OCI-LY7 (cell line): ENCODE measurements around the gene TBC1D30. TPM values are rescaled to one million over a fixed set of nuclear protein-coding genes. Genes with fewer than 3 reads are reported as not detected.

Experiments
- BruUV-seq: library from RNA; stranded (reverse); fragments of 400-500 nt; replicated peaks from 2 replicates; lab custom pipeline; 2021; lab: Mats Ljungman, UMichigan
- CTCF ChIA-PET: fragments of 300-600 bp; sonication (Branson Sonifier 250); formaldehyde crosslinking; loops from one replicate; lab custom pipeline; 2022; ENCODE audit warnings: antibody characterized with exemption; ENCODE audit not compliant: unreplicated experiment; lab: Charles Lee
- POLR2A ChIA-PET: fragments of 300-600 bp; sonication (Branson Sonifier 250); formaldehyde crosslinking; loops from one replicate; lab custom pipeline; 2022; ENCODE audit warnings: antibody characterized with exemption; lab: Charles Lee
- DNase-seq: peaks from one replicate; pipeline ENCODE4 v3.0.0-alpha.2; 2015; ENCODE audit warnings: low spot score
- H2AFZ ChIP-seq: fragments of 200-600 bp; sonication (generic), shearing (Covaris generic); 2 replicates; pipeline ENCODE4 v1.6.1; 2014; ENCODE audit warnings: mild to moderate bottlenecking, antibody characterized with exemption, low read length, moderate library complexity
- H3K27ac ChIP-seq: fragments of 200-600 bp; sonication (generic); 2 replicates; pipeline ENCODE4 v1.5.1; 2014; ENCODE audit warnings: mixed run types, low read depth, mild to moderate bottlenecking, moderate library complexity, low read length, inconsistent platforms; ENCODE audit not compliant: poor library complexity, severe bottlenecking
- H3K36me3 ChIP-seq: fragments of 200-600 bp; sonication (generic); 2 replicates; pipeline ENCODE4 v1.6.1; 2014; ENCODE audit warnings: mild to moderate bottlenecking, antibody characterized with exemption, low read length, moderate library complexity, mixed read lengths; ENCODE audit not compliant: insufficient read depth
- H3K4me1 ChIP-seq: fragments of 200-600 bp; sonication (generic); 2 replicates; pipeline ENCODE4 v1.5.1; 2014; ENCODE audit warnings: mild to moderate bottlenecking, low read length; ENCODE audit not compliant: insufficient read depth, poor library complexity, severe bottlenecking
- H3K4me2 ChIP-seq: fragments of 200-600 bp; sonication (generic); 2 replicates; pipeline ENCODE4 v1.6.1; 2014; ENCODE audit warnings: mild to moderate bottlenecking, low read length
- H3K4me3 ChIP-seq: fragments of 200-600 bp; sonication (generic); 2 replicates; pipeline ENCODE4 v1.5.1; 2014; ENCODE audit warnings: mild to moderate bottlenecking, low read depth, low read length; ENCODE audit not compliant: poor library complexity, severe bottlenecking
- H3K79me2 ChIP-seq: fragments of 200-600 bp; sonication (generic); 2 replicates; pipeline ENCODE4 v1.6.1; 2016; ENCODE audit warnings: low read depth, mild to moderate bottlenecking, low read length, moderate library complexity, mixed read lengths; ENCODE audit not compliant: insufficient read depth
- H3K9me2 ChIP-seq: fragments of 200-600 bp; sonication (generic); 2 replicates; pipeline ENCODE4 v1.6.1; 2016; ENCODE audit warnings: mild to moderate bottlenecking, low read length, mixed read lengths; ENCODE audit not compliant: insufficient read depth
- H3K9me3 ChIP-seq: fragments of 200-600 bp; sonication (generic); 2 replicates; pipeline ENCODE4 v1.6.1; 2014; ENCODE audit warnings: mild to moderate bottlenecking, mixed run types, low read length, mixed read lengths
- H4K20me1 ChIP-seq: fragments of 200-600 bp; sonication (generic); 2 replicates; pipeline ENCODE4 v1.6.1; 2014; ENCODE audit warnings: mild to moderate bottlenecking, antibody characterized with exemption, low read length, moderate library complexity, mixed read lengths; ENCODE audit not compliant: insufficient read depth
- EZH2phosphoT487 ChIP-seq: fragments of 200-600 bp; sonication (generic); IDR thresholded peaks from 2 replicates; pipeline ENCODE4 v1.6.1; 2018; ENCODE audit warnings: low read depth, borderline replicate concordance, mild to moderate bottlenecking, mixed run types, antibody characterized with exemption, low read length, moderate library complexity, mixed read lengths
- intact Hi-C: fragments of 100-400 bp; cut with micrococcal nuclease; formaldehyde crosslinking; loops from one replicate; pipeline ENCODE4 v1.10.0; 2022; ENCODE audit not compliant: unreplicated experiment
- total RNA-seq, 2 experiments: library from RNA; depleted of rRNA in 1 of 2; stranded (reverse); fragments of >200 nt in 1 of 2; shearing (Covaris generic) in 1 of 2; gene quantifications; 2 replicates each; pipeline ENCODE4 v1.2.3, GENCODE V29; 2014 to 2022
- TF ChIP-seq, protein P1 (sequence below): fragments of 200-600 bp; sonication (generic); conservative IDR thresholded peaks from 2 replicates; pipeline ENCODE4 v1.5.1; 2014; ENCODE audit warnings: mild to moderate bottlenecking, antibody characterized with exemption, low read length, moderate library complexity, mixed read lengths

Gene TBC1D30
- total RNA-seq, 2 experiments from 2014 or later: 0.13 to 4.6 TPM

- CTCF ChIA-PET: no interaction called here
- no peak for DNase-seq
- H3K27ac ChIP-seq: no peak overlapping the region
- no peak overlapping the region for H3K4me3 ChIP-seq
- H3K79me2 ChIP-seq: no peaks in the 10 kb centered on the region
- no peak overlapping the region for H2AFZ ChIP-seq
- no peaks in the 10 kb centered on the region for H3K9me2 ChIP-seq
- POLR2A ChIA-PET: interaction anchor here (0.7 kb wide), 1 partner anchor 81 kb away, joined by 3 read pairs; no protein-coding TSS in a partner anchor
- TF ChIP-seq EZH2phosphoT487: no peak
- TF ChIP-seq, protein P1, sequence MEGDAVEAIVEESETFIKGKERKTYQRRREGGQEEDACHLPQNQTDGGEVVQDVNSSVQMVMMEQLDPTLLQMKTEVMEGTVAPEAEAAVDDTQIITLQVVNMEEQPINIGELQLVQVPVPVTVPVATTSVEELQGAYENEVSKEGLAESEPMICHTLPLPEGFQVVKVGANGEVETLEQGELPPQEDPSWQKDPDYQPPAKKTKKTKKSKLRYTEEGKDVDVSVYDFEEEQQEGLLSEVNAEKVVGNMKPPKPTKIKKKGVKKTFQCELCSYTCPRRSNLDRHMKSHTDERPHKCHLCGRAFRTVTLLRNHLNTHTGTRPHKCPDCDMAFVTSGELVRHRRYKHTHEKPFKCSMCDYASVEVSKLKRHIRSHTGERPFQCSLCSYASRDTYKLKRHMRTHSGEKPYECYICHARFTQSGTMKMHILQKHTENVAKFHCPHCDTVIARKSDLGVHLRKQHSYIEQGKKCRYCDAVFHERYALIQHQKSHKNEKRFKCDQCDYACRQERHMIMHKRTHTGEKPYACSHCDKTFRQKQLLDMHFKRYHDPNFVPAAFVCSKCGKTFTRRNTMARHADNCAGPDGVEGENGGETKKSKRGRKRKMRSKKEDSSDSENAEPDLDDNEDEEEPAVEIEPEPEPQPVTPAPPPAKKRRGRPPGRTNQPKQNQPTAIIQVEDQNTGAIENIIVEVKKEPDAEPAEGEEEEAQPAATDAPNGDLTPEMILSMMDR: no peak
- no peaks in the 10 kb centered on the region for H3K36me3 ChIP-seq
- no peak overlapping the region for H3K4me2 ChIP-seq
- H4K20me1 ChIP-seq: no peaks in the 10 kb centered on the region
- BruUV-seq: no TSS peak
- intact Hi-C loops: no loop called here
- no peaks in the 10 kb centered on the region for H3K9me3 ChIP-seq
- H3K4me1 ChIP-seq: no peaks in the 10 kb centered on the region
Measured at GRCh38 chr12:64860446-64860998, 36.1 kb downstream of the TBC1D30 start.

GRCh38 chr12:64864319-64864718 lies 39.9 kb downstream of the TBC1D30 start:
- H3K36me3 ChIP-seq: no peaks in the 10 kb centered on the region
- no peaks in the 10 kb centered on the region for H3K9me2 ChIP-seq
- CTCF ChIA-PET: no interaction called here
- no peaks in the 10 kb centered on the region for H4K20me1 ChIP-seq
- no peak overlapping the region for H2AFZ ChIP-seq
- no peaks in the 10 kb centered on the region for H3K9me3 ChIP-seq
- no peak overlapping the region for H3K4me3 ChIP-seq
- H3K27ac ChIP-seq: no peak overlapping the region
- no TSS peak for BruUV-seq
- no peak overlapping the region for H3K4me2 ChIP-seq
- no peaks in the 10 kb centered on the region for H3K79me2 ChIP-seq
- H3K4me1 ChIP-seq: no peaks in the 10 kb centered on the region
- intact Hi-C loops: no loop called here
- TF ChIP-seq EZH2phosphoT487: no peak
- TF ChIP-seq, protein P1: no peak
- POLR2A ChIA-PET: interaction anchor here (0.6 kb wide), 1 partner anchor 50 kb away, joined by 3 read pairs; no protein-coding TSS in a partner anchor
- DNase-seq: no peak

DNA sequence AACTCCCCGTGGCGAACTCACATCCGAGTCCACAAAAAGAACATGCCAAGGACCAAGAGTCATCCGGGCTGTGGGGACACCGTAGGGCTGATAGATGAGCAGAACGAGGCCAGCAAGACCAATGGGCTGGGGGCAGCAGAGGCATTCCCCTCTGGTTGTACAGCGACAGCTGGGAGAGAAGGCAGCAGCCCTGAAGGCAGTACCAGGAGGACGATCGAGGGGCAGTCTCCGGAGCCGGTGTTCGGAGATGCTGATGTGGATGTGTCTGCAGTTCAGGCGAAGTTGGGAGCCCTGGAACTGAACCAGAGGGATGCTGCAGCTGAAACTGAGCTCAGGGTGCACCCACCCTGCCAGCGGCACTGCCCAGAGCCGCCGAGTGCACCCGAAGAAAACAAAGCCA lies 50.7 kb downstream of the TBC1D30 start:
- ChIA-PET POLR2A (interaction anchor here (0.5 kb wide), 1 partner anchor 12 kb away, joined by 3 read pairs; no protein-coding TSS in a partner anchor), CTCF (no interaction called here)
- H2AFZ ChIP-seq: no peak overlapping the region
- H3K9me3 ChIP-seq: no peaks in the 10 kb centered on the region
- BruUV-seq: no TSS peak
- H3K4me1 ChIP-seq: no peaks in the 10 kb centered on the region
- H3K4me3 ChIP-seq: no peak overlapping the region
- H3K79me2 ChIP-seq: no peaks in the 10 kb centered on the region
- no peak for DNase-seq
- no peaks in the 10 kb centered on the region for H3K36me3 ChIP-seq
- H3K9me2 ChIP-seq: no peaks in the 10 kb centered on the region
- TF ChIP-seq EZH2phosphoT487: no peak
- TF ChIP-seq, protein P1: no peak
- H3K27ac ChIP-seq: no peak overlapping the region
- H3K4me2 ChIP-seq: no peak overlapping the region
- intact Hi-C loops: no loop called here
- no peaks in the 10 kb centered on the region for H4K20me1 ChIP-seq
